Measurements from ENCODE around the gene SPHK1. TPM values are rescaled to one million over a fixed set of nuclear protein-coding genes. Genes with fewer than 3 reads are reported as not detected.

Gene SPHK1, protein sequence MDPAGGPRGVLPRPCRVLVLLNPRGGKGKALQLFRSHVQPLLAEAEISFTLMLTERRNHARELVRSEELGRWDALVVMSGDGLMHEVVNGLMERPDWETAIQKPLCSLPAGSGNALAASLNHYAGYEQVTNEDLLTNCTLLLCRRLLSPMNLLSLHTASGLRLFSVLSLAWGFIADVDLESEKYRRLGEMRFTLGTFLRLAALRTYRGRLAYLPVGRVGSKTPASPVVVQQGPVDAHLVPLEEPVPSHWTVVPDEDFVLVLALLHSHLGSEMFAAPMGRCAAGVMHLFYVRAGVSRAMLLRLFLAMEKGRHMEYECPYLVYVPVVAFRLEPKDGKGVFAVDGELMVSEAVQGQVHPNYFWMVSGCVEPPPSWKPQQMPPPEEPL
- polyA plus RNA-seq (2012; rRNA removed), result 7.7 and 12.3 TPM in 2 replicates
- 3.4 and 5.6 TPM in 2 replicates for polyA plus RNA-seq (2012; cell fraction: cytosol; rRNA removed)
- polyA plus RNA-seq (2012; cell fraction: nucleus; rRNA removed), result 43.8 and 66.0 TPM in 2 replicates

DNA sequence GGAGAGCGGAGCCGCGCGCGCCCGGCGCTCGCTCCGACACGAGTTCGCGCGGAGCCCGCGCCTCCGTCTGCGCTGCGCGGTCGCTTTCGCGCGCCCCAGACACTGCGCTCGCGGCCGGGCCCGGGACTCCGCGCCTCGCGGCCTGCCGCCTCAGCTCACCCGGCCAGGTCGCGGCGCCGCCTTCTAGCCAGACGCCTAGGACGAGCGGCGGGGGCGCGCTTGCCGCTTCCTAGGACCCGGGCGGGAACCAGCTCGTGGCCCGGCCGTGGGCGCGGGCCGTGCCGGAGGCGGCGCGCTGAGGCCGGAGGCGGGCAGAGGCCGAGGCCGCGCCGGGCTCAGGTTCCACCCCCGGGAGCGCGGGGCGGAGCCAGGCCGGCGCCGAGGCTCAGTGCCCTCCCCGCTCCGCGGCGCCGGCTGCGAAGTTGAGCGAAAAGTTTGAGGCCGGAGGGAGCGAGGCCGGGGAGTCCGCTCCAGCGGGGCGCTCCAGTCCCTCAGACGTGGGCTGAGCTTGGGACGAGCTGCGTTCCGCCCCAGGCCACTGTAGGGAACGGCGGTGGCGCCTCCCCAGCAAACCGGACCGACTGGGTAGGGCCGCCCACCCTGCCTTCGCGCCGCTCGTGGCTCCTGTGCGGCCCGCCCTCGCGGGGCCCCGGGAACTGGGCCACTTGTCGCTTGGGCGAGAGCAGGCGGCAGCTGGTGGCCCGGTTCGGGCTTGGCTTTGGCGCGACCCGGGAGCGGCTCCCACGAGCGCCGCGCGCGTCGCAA lies at the start of gene SPHK1:
Gene SPHK1 (plus strand): TSS at position 388 of the 765 bp plus-strand sequence. CDS start 1,036 bp downstream, outside the sequence.
- H3K27ac ChIP-seq (ENCODE audit: low read depth in 2 of 2, low read length in 1 of 2), result peak within 1 kb of the TSS in 1 of 2 experiments; percentile 80; a peak in 2 of 4 replicates
- H3K36me3 ChIP-seq (replicated peaks in 1 of 2; ENCODE audit: control insufficient read depth in 1 of 2, insufficient read depth in 2 of 2, low read length in 1 of 2), result peaks cover 0 to 5% of the 10 kb centered on the region in 2 experiments
- no peaks in the 10 kb centered on the region for H3K27me3 ChIP-seq (ENCODE audit: insufficient read depth)
- peak; percentile 91 for DNase-seq
- H3K4me2 ChIP-seq, result peak within 1 kb of the TSS; percentile 89
- H3K4me1 ChIP-seq (ENCODE audit: control insufficient read depth in 1 of 2, insufficient read depth in 2 of 2, low read depth in 1 of 2, low read length in 1 of 2), result peaks cover 0 to 40% of the 10 kb centered on the region in 2 experiments; a peak in 1 of 4 replicates
- 2% methylated on average over 40 of the region's 118 CpGs for WGBS (ENCODE audit: low lambda C conversion rate)
- no peak for TF ChIP-seq POLR2AphosphoS5 (IDR thresholded peaks at IDR 0.05; ENCODE audit: low read depth, low read length)
- TF ChIP-seq, protein P1, sequence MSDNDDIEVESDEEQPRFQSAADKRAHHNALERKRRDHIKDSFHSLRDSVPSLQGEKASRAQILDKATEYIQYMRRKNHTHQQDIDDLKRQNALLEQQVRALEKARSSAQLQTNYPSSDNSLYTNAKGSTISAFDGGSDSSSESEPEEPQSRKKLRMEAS (IDR thresholded peaks at IDR 0.05; ENCODE audit: low read depth), result peak; percentile 52
- TF ChIP-seq JUND (IDR thresholded peaks at IDR 0.05), result no peak
- peak; percentile 24; the same call in 1 of the 2 replicates for TF ChIP-seq RCOR1 (IDR thresholded peaks at IDR 0.05; ENCODE audit: low read length)
- TF ChIP-seq MEF2A (IDR thresholded peaks at IDR 0.05; ENCODE audit: borderline replicate concordance, low read depth), result no peak
- H3K79me2 ChIP-seq (ENCODE audit: insufficient read depth), result peaks cover 28% of the 10 kb centered on the region; the same call in 1 of the 2 replicates
- peaks cover 15% of the 10 kb centered on the region; the same call in 1 of the 2 replicates for H4K20me1 ChIP-seq (ENCODE audit: insufficient read depth)
- ChIA-PET POLR2A (interaction anchor here (0.9 to 5.0 kb wide), 3 partner anchors 14 to 80 kb away, joined by 3 to 39 read pairs (median 4); partner anchors contain the start of gene PRPSAP1), CTCF (interaction anchor here (0.6 to 13.8 kb wide), 44 partner anchors 9 to 479 kb away, joined by 3 to 312 read pairs (median 8); partner anchors contain the start of genes PRPSAP1 and QRICH2)
- H3F3A ChIP-seq (replicated peaks; ENCODE audit: insufficient read depth), result peaks cover 16% of the 10 kb centered on the region
- peak within 1 kb of the TSS; percentile 53 to 78 for H3K4me3 ChIP-seq (ENCODE audit: low read depth in 2 of 2, low read length in 1 of 2)
- peak within 1 kb of the TSS; percentile 87 for H2AFZ ChIP-seq (ENCODE audit: low read depth)
- H3K9me3 ChIP-seq, result no peaks in the 10 kb centered on the region
- no peaks in the 10 kb centered on the region for H3K9me2 ChIP-seq
- H3K9ac ChIP-seq, result peak within 1 kb of the TSS; percentile 82; the same call in 1 of the 2 replicates

DNA sequence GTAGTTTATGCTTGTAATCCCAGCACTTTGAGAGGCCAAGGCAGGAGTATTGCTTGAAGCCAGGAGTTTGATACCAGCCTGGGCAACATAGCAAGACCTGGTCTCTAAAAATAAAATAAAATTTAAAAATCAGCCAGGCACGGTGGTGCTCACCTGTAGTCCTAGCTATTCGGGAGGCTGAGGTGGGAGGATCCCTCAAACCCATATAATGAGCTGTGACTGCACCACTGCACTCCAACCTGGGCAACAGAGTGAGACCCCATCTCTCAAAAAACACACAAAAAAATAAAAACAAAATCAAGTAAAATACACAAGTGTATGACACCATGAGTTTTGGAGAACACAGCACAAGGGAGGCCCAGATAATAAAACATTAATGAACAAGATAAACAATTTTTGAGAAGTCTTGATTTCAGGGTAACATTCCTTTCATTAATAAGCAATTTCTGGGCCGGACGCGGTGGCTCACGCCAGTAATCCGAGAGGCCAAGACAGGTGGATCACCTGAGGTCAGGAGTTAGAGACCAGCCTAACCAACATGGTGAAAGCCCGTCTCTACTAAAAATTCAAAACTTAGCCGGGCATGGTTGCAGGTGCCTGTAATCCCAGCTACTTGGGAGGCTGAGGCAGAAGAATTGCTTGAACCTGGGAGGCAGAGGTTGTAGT lies 48.6 kb upstream of the SPHK1 start:
- Histone ChIP-seq H3K79me2 (ENCODE audit: insufficient read depth) (peaks cover 78% of the 10 kb centered on the region), H3K4me3 (ENCODE audit: low read depth in 2 of 2, low read length in 1 of 2) (no peak overlapping the region), H3K4me2 (no peak overlapping the region), H3K9me3 (no peaks in the 10 kb centered on the region), H4K20me1 (ENCODE audit: insufficient read depth) (peaks cover 24% of the 10 kb centered on the region), H3F3A (replicated peaks; ENCODE audit: insufficient read depth) (no peaks in the 10 kb centered on the region), H3K27me3 (ENCODE audit: insufficient read depth) (no peaks in the 10 kb centered on the region), H3K9ac (no peak overlapping the region), H3K27ac (ENCODE audit: low read depth in 2 of 2, low read length in 1 of 2) (no peak overlapping the region), H3K9me2 (no peaks in the 10 kb centered on the region), H3K4me1 (ENCODE audit: control insufficient read depth in 1 of 2, insufficient read depth in 2 of 2, low read depth in 1 of 2, low read length in 1 of 2) (peaks cover 0 to 11% of the 10 kb centered on the region in 2 experiments; a peak in 1 of 4 replicates), H3K36me3 (replicated peaks in 1 of 2; ENCODE audit: control insufficient read depth in 1 of 2, insufficient read depth in 2 of 2, low read length in 1 of 2) (peaks cover 11 to 22% of the 10 kb centered on the region in 2 experiments), H2AFZ (ENCODE audit: low read depth) (no peak overlapping the region)
- 98% methylated on average over 9 of the region's 9 CpGs for WGBS (ENCODE audit: low lambda C conversion rate)
- ChIA-PET POLR2A (no interaction called here), CTCF (interaction anchor here (0.8 to 4.9 kb wide), 5 partner anchors 17 to 62 kb away, joined by 3 to 27 read pairs (median 3); partner anchors contain the start of gene SPHK1)
- TF ChIP-seq, protein P2, sequence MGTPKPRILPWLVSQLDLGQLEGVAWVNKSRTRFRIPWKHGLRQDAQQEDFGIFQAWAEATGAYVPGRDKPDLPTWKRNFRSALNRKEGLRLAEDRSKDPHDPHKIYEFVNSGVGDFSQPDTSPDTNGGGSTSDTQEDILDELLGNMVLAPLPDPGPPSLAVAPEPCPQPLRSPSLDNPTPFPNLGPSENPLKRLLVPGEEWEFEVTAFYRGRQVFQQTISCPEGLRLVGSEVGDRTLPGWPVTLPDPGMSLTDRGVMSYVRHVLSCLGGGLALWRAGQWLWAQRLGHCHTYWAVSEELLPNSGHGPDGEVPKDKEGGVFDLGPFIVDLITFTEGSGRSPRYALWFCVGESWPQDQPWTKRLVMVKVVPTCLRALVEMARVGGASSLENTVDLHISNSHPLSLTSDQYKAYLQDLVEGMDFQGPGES (IDR thresholded peaks at IDR 0.05; ENCODE audit: low read depth, low read length), result no peak
- TF ChIP-seq, protein P1 (IDR thresholded peaks at IDR 0.05; ENCODE audit: low read depth), result no peak
- no peak for TF ChIP-seq RCOR1 (IDR thresholded peaks at IDR 0.05; ENCODE audit: low read length)
- TF ChIP-seq MEF2A (IDR thresholded peaks at IDR 0.05; ENCODE audit: borderline replicate concordance, low read depth), result no peak
- no peak for TF ChIP-seq SIN3A (IDR thresholded peaks at IDR 0.05; ENCODE audit: borderline replicate concordance, low read depth, low read length)
- TF ChIP-seq FOXJ3 (CRISPR knock-in tag; IDR thresholded peaks at IDR 0.05), result no peak
- no peak for TF ChIP-seq ELF1 (IDR thresholded peaks at IDR 0.05)
- TF ChIP-seq, protein P3, sequence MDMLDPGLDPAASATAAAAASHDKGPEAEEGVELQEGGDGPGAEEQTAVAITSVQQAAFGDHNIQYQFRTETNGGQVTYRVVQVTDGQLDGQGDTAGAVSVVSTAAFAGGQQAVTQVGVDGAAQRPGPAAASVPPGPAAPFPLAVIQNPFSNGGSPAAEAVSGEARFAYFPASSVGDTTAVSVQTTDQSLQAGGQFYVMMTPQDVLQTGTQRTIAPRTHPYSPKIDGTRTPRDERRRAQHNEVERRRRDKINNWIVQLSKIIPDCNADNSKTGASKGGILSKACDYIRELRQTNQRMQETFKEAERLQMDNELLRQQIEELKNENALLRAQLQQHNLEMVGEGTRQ (IDR thresholded peaks at IDR 0.05; ENCODE audit: borderline replicate concordance, low read depth, low read length), result no peak
- DNase-seq, result no peak
